B cell (primary cell): ENCODE measurements around the gene MTX1. TPM values are rescaled to one million over a fixed set of nuclear protein-coding genes. Genes with fewer than 3 reads are reported as not detected.
"Not testable (repeated sequence)": the region's sequence is repeated elsewhere in the genome, so short reads cannot be mapped to it uniquely, and the experiment has no call there.

ENCODE experiments used
- ATAC-seq: fragments of 200-7000 bp; cut with Tn5 transposase; one replicate; pipeline ENCODE4 v1.10.0; 2021; ENCODE audit warnings: low read depth, mild to moderate bottlenecking, moderate number of reproducible peaks, moderate library complexity
- CTCF ChIA-PET: fragments of 350-600 bp; sonication (Branson Sonifier 250); formaldehyde crosslinking; loops from one replicate; lab custom pipeline; 2021; ENCODE audit warnings: antibody characterized with exemption, inconsistent platforms; lab: Charles Lee
- POLR2A ChIA-PET: fragments of 350-600 bp; sonication (Branson Sonifier 250); formaldehyde crosslinking; loops from one replicate; lab custom pipeline; 2021; ENCODE audit warnings: antibody characterized with exemption; lab: Charles Lee
- DNase-seq: peaks from one replicate; pipeline ENCODE4 v3.0.0; 2013
- H2AFZ ChIP-seq: 2 replicates; pipeline ENCODE4 v1.6.1; 2012; ENCODE audit warnings: mild to moderate bottlenecking, low read depth, low read length; ENCODE audit not compliant: insufficient read depth, poor library complexity, severe bottlenecking
- H3K27ac ChIP-seq, 2 donors: 1 replicate in 1 of 2; 2 replicates in 1 of 2; pipeline ENCODE4 v1.5.1; 2012 to 2013; ENCODE audit warnings: low read length in 2 of 2, mild to moderate bottlenecking in 2 of 2, moderate library complexity in 1 of 2
- H3K27me3 ChIP-seq, 4 experiments: fragments of 200-600 bp in 1 of 4; sonication (generic) in 1 of 4; replicated peaks in 1 of 4; 1 replicate in 2 of 4; 2 replicates in 2 of 4; pipeline versions ENCODE4 v1.6.1 to v1.7.0; 2013 to 2016; ENCODE audit warnings: low read length in 3 of 4, mild to moderate bottlenecking in 2 of 4, mixed read lengths in 1 of 4, moderate library complexity in 1 of 4; ENCODE audit not compliant: insufficient read depth in 4 of 4, control insufficient read depth in 3 of 4; ENCODE audit errors: control extremely low read depth in 1 of 4
- H3K36me3 ChIP-seq, 2 experiments: replicated peaks in 1 of 2; 1 replicate in 1 of 2; 2 replicates in 1 of 2; pipeline versions ENCODE4 v1.6.1 to v1.7.1; 2013; ENCODE audit warnings: low read length in 1 of 2; ENCODE audit not compliant: insufficient read depth in 2 of 2, control insufficient read depth in 1 of 2; ENCODE audit errors: control extremely low read depth in 1 of 2, extremely low read depth in 1 of 2
- H3K4me1 ChIP-seq, 2 donors: fragments of 200-600 bp in 1 of 2; sonication (generic) in 1 of 2; 1 replicate in 1 of 2; 2 replicates in 1 of 2; pipeline versions ENCODE4 v1.5.1 to v1.6.1; 2013 to 2017; ENCODE audit warnings: low read length in 2 of 2; ENCODE audit not compliant: control insufficient read depth in 2 of 2, insufficient read depth in 2 of 2
- H3K4me2 ChIP-seq: replicated peaks from 2 replicates; pipeline ENCODE3; 2012; ENCODE audit warnings: mild to moderate bottlenecking, low read depth, low read length; ENCODE audit not compliant: poor library complexity, severe bottlenecking
- H3K4me3 ChIP-seq, 5 experiments: fragments of 200-600 bp in 1 of 5; sonication (generic) in 1 of 5; 1 replicate in 3 of 5; 2 replicates in 2 of 5; pipeline versions ENCODE4 v1.5.1 to v1.7.0; 2011 to 2016; ENCODE audit warnings: low read length in 4 of 5, mild to moderate bottlenecking in 4 of 5, low read depth in 2 of 5, control low read depth in 1 of 5, moderate library complexity in 1 of 5; ENCODE audit not compliant: insufficient read depth in 1 of 5; ENCODE audit errors: control extremely low read depth in 1 of 5, extremely low read depth in 1 of 5
- H3K79me2 ChIP-seq: fragments of 200-600 bp; sonication (generic); one replicate; pipeline ENCODE4 v1.6.0; 2016; ENCODE audit warnings: low read length; ENCODE audit not compliant: control insufficient read depth, insufficient read depth
- H3K9ac ChIP-seq: fragments of 200-600 bp; sonication (generic); 2 replicates; pipeline ENCODE4 v1.6.1; 2017; ENCODE audit warnings: mild to moderate bottlenecking, low read length, moderate library complexity
- H3K9me3 ChIP-seq, 3 donors: one replicate each; pipeline versions ENCODE4 v1.6.1 to v1.7.1; 2013; ENCODE audit warnings: low read length in 2 of 3; ENCODE audit not compliant: control insufficient read depth in 2 of 3, insufficient read depth in 1 of 3; ENCODE audit errors: control extremely low read depth in 1 of 3
- H4K20me1 ChIP-seq: 2 replicates; pipeline ENCODE4 v1.6.0; 2012; ENCODE audit warnings: mild to moderate bottlenecking, low read length; ENCODE audit not compliant: insufficient read depth, control insufficient read depth, poor library complexity, severe bottlenecking
- H3K27ac Mint-ChIP-seq: one replicate; pipeline ENCODE4 v1.8.0; 2021; ENCODE audit warnings: mixed read lengths
- H3K27me3 Mint-ChIP-seq: one replicate; pipeline ENCODE4 v1.8.0; 2021; ENCODE audit warnings: mixed read lengths
- H3K4me1 Mint-ChIP-seq: one replicate; pipeline ENCODE4 v1.8.0; 2021; ENCODE audit warnings: mixed read lengths
- H3K4me3 Mint-ChIP-seq: one replicate; pipeline ENCODE4 v1.8.0; 2021; ENCODE audit warnings: mixed read lengths
- H3K9me3 Mint-ChIP-seq: one replicate; pipeline ENCODE4 v1.8.0; 2022; ENCODE audit warnings: mixed read lengths; ENCODE audit not compliant: insufficient read depth
- CTCF ChIP-seq: fragments of 200-600 bp; IDR thresholded peaks from one replicate; pipeline ENCODE4 v1.8.0; 2022; ENCODE audit warnings: antibody characterized with exemption, mild to moderate bottlenecking
- EZH2 ChIP-seq: IDR thresholded peaks from 2 replicates; pipeline ENCODE4 v1.6.1; 2012; ENCODE audit warnings: borderline replicate concordance, low read depth, mild to moderate bottlenecking, moderate library complexity, low read length; ENCODE audit not compliant: insufficient read depth, poor library complexity, severe bottlenecking
- WGBS: methylation state at CpG from one replicate; pipeline ENCODE4 v1.1.5; 2013; ENCODE audit warnings: missing lambda C conversion rate; ENCODE audit not compliant: insufficient coverage; 5-methylcytosine and 5-hydroxymethylcytosine counted together
- intact Hi-C: fragments of 100-400 bp; cut with micrococcal nuclease; formaldehyde crosslinking; loops from one replicate; pipeline ENCODE4 v1.10.0; 2022
- polyA plus RNA-seq: library from polyadenylated mRNA; depleted of rRNA; stranded (reverse); fragments of >200 nt; gene quantifications from 2 replicates; pipeline ENCODE4 v1.2.3, GENCODE V29; 2012
- total RNA-seq, 2 donors: library from RNA; stranded (reverse); fragments of 120-200 nt in 1 of 2; gene quantifications; 1 replicate in 1 of 2; 2 replicates in 1 of 2; pipeline versions ENCODE4 v1.2.3 to v1.2.4, GENCODE V29; 2013 to 2022

The MTX1 gene
- total and polyA plus RNA-seq, 2 donors (not counting 1 experiment from before 2014, with no cell fraction given), result 19.0 to 40.4 TPM

- Histone ChIP-seq H3K4me3 (peak overlapping the region; percentile 44 to 74 (median 50)), H3K9me3 (peaks cover 0 to 5% (median 0%) of the 10 kb centered on the region in 3 donors), H3K4me1 (peaks cover 15 to 23% of the 10 kb centered on the region in 2 donors), H3K27ac (no peak overlapping the region), H3K4me2 (peak overlapping the region; percentile 98), H3K27me3 (peaks cover 0 to 19% (median 1%) of the 10 kb centered on the region in 4 experiments), H4K20me1 (no peaks in the 10 kb centered on the region), H3K79me2 (no peaks in the 10 kb centered on the region), H3K36me3 (no peaks in the 10 kb centered on the region), H3K9ac (peak overlapping the region; percentile 67), H2AFZ (peak overlapping the region; percentile 83)
- TF ChIP-seq EZH2 (no peak), CTCF (peak; percentile 94)
- intact Hi-C loops, result loop anchor here (2.0 to 5.0 kb wide), 3 partner anchors 15 to 34 kb away; partner anchors contain the start of gene MTX1
- ChIA-PET CTCF (interaction anchor here (0.6 to 7.7 kb wide), 26 partner anchors 9 to 399 kb away, joined by 3 to 196 read pairs (median 4); partner anchors contain the start of genes ASH1L, EFNA4, KRTCAP2 and MTX1), POLR2A (interaction anchor here (1.2 to 2.3 kb wide), 7 partner anchors 8 to 58 kb away, joined by 5 to 15 read pairs (median 8); partner anchors contain the start of genes KRTCAP2 and SLC50A1)
- DNase-seq (peak; percentile 82), ATAC-seq (peak; percentile 72)
- Mint-ChIP-seq H3K27me3 (no peaks in the 10 kb centered on the region), H3K27ac (peak overlapping the region; percentile 89), H3K4me3 (peak overlapping the region; percentile 91), H3K4me1 (peaks cover 30% of the 10 kb centered on the region), H3K9me3 (no peaks in the 10 kb centered on the region)
- WGBS, result under 1% methylated on average over 28 of the region's 38 CpGs
These were observed 15.1 kb upstream of the MTX1 start for GRCh38 chr1:155193275-155193990.

GRCh38 chr1:155193991-155194240 lies 14.6 kb upstream of the MTX1 start:
- Mint-ChIP-seq H3K27ac (peak overlapping the region; percentile 89), H3K4me1 (peaks cover 30% of the 10 kb centered on the region), H3K4me3 (peak overlapping the region; percentile 91)
- Histone ChIP-seq H3K4me1 (peaks cover 15 to 23% of the 10 kb centered on the region in 2 donors), H2AFZ (peak overlapping the region; percentile 83), H3K4me3 (peak overlapping the region; percentile 44 to 74 (median 50)), H3K4me2 (peak overlapping the region; percentile 98), H3K27me3 (peaks cover 0 to 19% (median 1%) of the 10 kb centered on the region in 4 experiments), H3K9ac (peak overlapping the region; percentile 67)
- CTCF ChIA-PET, result interaction anchor here (0.6 to 7.7 kb wide), 23 partner anchors 8 to 398 kb away, joined by 3 to 196 read pairs (median 5); partner anchors contain the start of genes ASH1L, EFNA4, KRTCAP2 and MTX1
- DNase-seq, H3K9me3 ChIP-seq, ATAC-seq, H3K27ac ChIP-seq, H3K9me3 Mint-ChIP-seq, H3K36me3 ChIP-seq, H4K20me1 ChIP-seq, H3K79me2 ChIP-seq, H3K27me3 Mint-ChIP-seq: not testable (repeated sequence)
- intact Hi-C loops, result loop anchor here (2.0 to 5.0 kb wide), 3 partner anchors 15 to 33 kb away; partner anchors contain the start of gene MTX1
- POLR2A ChIA-PET, result interaction anchor here (1.2 to 2.3 kb wide), 7 partner anchors 9 to 58 kb away, joined by 5 to 15 read pairs (median 8); partner anchors contain the start of genes KRTCAP2 and SLC50A1
- 3% methylated on average over 16 of the region's 16 CpGs for WGBS
